Lower leg skin (tissue), 4 donors: ENCODE data around the gene SESN1. TPM values are rescaled to one million over a fixed set of nuclear protein-coding genes. Genes with fewer than 3 reads are reported as not detected.

Source experiments
- DNase-seq, 2 donors: peaks; one replicate each; pipeline ENCODE4 v3.0.0-alpha.2; 2019; ENCODE audit warnings: low spot score in 2 of 2
- H3K4me3 ChIP-seq: fragments of 200-600 bp; sonication (generic); 2 replicates; pipeline ENCODE4 v1.5.1; 2017; ENCODE audit warnings: mild to moderate bottlenecking, low read depth; ENCODE audit not compliant: poor library complexity, severe bottlenecking
- POLR2A ChIP-seq, 2 donors: fragments of 450-650 bp; IDR thresholded peaks; one replicate each; pipeline ENCODE4 v1.6.1; 2016 to 2017; ENCODE audit warnings: antibody characterized with exemption in 2 of 2, mild to moderate bottlenecking in 1 of 2, moderate library complexity in 1 of 2
- WGBS, 2 donors: methylation state at CpG; one replicate each; pipeline ENCODE4 v1.1.5; 2018; 5-methylcytosine and 5-hydroxymethylcytosine counted together
- intact Hi-C: fragments of 100-400 bp; cut with DNase I; formaldehyde crosslinking; loops from one replicate; pipeline ENCODE4 v1.15.0; 2023; ENCODE audit warnings: low total_unique reads
- total RNA-seq, 4 donors: library from RNA; depleted of rRNA; stranded (reverse); fragments of >200 nt; gene quantifications; one replicate each; pipeline ENCODE4 v1.1.0, GENCODE V29; 2016
- TF ChIP-seq, protein P1 (sequence below), 3 donors: fragments of 450-650 bp; IDR thresholded peaks; one replicate each; pipeline ENCODE4 v1.5.1; 2016; ENCODE audit warnings: antibody characterized with exemption in 3 of 3, mild to moderate bottlenecking in 3 of 3, moderate library complexity in 2 of 3

SESN1 gene
- total RNA-seq, 4 donors from 2014 or later, result 47.9 to 165 (median 110) TPM

DNA sequence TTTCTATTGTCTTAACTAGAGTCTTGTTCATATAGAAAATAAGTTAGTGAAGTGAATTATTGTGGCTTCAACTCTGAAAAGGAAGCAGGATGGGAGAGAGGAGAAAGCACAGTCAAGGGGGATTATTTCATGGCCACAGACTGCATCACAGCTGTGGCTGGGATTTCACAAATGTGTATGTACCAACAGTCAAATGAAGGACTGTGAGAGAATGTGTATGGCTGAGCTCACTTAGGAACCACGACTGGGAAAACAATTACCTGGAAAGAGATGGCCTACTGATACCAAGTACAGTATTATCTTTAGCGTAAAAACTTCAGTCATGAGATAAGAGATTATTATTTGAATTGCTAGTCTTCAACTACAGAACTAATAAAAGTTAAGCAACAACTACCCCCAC, 54.9 kb downstream of the SESN1 start:
- intact Hi-C loops, result no loop called here
- 72 to 75% methylated on average over 2 of the region's 2 CpGs for WGBS, 2 donors
- no peak for DNase-seq
- TF ChIP-seq, protein P1, sequence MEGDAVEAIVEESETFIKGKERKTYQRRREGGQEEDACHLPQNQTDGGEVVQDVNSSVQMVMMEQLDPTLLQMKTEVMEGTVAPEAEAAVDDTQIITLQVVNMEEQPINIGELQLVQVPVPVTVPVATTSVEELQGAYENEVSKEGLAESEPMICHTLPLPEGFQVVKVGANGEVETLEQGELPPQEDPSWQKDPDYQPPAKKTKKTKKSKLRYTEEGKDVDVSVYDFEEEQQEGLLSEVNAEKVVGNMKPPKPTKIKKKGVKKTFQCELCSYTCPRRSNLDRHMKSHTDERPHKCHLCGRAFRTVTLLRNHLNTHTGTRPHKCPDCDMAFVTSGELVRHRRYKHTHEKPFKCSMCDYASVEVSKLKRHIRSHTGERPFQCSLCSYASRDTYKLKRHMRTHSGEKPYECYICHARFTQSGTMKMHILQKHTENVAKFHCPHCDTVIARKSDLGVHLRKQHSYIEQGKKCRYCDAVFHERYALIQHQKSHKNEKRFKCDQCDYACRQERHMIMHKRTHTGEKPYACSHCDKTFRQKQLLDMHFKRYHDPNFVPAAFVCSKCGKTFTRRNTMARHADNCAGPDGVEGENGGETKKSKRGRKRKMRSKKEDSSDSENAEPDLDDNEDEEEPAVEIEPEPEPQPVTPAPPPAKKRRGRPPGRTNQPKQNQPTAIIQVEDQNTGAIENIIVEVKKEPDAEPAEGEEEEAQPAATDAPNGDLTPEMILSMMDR (IDR thresholded peaks at IDR 0.05), result no peak
- no peak for TF ChIP-seq POLR2A (IDR thresholded peaks at IDR 0.05)
- no peak overlapping the region for H3K4me3 ChIP-seq

DNA sequence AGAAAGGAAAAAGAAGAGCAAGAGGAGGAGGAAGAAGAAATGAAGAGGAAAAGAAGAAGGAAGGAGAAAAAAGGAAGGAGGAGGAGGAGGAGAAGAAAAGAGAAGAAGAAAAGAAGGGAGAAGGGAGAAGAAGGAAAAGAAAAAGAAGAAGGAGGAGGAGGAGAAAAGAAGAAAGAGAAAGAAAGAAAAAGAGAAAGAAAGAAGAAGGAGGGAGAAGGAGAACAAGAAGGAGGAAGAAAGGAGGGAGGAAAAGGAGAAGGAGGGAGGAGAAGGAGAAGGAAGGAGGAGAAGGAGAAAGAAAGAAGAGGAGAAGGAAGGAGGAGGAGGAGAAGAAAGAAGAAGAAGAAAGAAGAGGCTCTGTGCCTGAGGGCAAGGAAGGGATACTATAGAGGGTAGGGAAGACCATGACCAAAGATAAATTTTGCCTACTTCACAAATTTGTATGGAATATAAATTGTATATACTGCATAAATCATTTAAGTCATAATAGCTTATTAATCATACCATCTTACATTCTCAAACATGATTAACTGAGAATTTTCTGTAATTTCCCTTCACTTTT, 55.7 kb downstream of the SESN1 start:
- intact Hi-C loops, result no loop called here
- TF ChIP-seq, protein P1 (IDR thresholded peaks at IDR 0.05), result no peak
- TF ChIP-seq POLR2A (IDR thresholded peaks at IDR 0.05), result no peak
- DNase-seq, result no peak
- no peak overlapping the region for H3K4me3 ChIP-seq

DNA sequence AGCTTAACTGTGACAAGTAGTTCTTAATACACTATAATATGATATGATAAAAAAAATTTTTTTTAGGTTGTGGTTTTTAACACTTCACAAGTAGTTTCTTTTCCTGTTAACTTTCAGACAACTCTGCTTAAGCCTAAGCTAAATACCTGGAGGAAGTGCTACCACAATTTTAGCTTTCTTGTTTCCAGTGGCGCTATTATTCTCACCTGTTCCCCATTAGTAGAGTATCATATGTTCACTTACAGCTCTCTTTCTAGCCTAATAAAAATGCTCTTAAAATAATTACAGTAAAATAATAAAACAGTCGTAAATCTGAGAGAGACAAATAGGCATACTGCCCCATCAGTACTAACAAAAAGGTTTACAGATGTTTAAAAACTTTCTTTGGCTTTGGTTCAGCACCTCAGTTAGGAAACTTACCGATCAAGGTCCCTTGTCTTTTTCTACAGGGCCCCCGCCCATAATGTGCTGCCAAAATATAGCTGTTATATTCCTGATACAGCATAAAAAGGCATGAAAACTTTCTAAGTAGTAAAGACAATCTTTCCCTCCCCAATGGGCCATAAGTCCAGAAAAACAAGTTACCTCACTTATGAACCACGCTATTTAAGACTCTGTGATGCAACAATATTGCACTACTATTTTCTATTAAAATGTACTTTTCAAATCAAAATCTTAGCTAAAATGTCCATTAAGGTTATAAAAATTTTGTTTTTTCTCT, 57.9 kb downstream of the SESN1 start:
- DNase-seq, result no peak
- no peak for TF ChIP-seq POLR2A (IDR thresholded peaks at IDR 0.05)
- TF ChIP-seq, protein P1 (IDR thresholded peaks at IDR 0.05), result no peak
- 50 to 62% methylated on average over 5 of the region's 5 CpGs for WGBS, 2 donors
- H3K4me3 ChIP-seq, result no peak overlapping the region
- intact Hi-C loops, result no loop called here

DNA sequence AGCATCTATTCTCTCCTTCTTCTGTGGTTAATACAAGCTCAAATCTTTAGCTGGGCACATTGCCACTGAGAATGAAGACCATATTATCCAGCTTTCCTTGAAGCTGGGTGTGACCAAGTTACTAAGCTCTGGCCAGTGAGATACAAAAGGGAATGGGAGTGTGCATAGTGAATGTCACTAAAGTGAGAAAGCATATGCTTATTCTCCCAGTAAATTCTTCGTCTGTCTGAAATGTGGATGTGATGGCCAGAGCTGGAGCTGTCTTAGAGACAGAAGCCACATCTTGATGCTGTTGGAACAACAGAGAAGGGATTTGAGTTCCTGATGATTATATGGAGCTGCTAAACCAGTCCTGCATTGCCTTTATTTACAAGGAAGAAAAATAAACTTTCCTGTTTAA, 60.1 kb downstream of the SESN1 start:
- intact Hi-C loops, result no loop called here
- H3K4me3 ChIP-seq, result no peak overlapping the region
- no peak for TF ChIP-seq POLR2A (IDR thresholded peaks at IDR 0.05)
- TF ChIP-seq, protein P1 (IDR thresholded peaks at IDR 0.05), result no peak
- 67 to 69% methylated on average over 1 of the region's 1 CpG for WGBS, 2 donors
- DNase-seq, result no peak

DNA sequence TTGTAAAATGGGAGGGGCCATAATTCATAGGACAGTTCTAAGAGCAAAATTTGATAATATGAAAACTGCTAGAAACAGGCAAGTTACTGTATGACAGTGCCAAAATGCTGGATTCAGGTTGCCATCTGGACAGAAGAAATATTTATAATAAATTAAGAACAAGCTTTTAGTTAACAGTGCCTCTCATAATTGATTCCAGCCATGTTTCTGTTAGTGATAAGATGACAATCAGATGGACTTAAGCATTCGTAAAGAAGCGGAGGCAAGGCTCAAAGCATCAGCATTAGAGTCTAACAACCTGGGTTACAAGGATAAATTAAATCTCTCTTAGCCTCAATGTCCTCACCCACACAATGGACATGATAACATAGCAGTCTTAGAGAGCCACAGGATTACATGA, 61.0 kb downstream of the SESN1 start:
- no peak for DNase-seq
- intact Hi-C loops, result no loop called here
- no peak overlapping the region for H3K4me3 ChIP-seq
- TF ChIP-seq, protein P1 (IDR thresholded peaks at IDR 0.05), result no peak
- WGBS, 2 donors, result 59 to 78% methylated on average over 2 of the region's 2 CpGs

DNA sequence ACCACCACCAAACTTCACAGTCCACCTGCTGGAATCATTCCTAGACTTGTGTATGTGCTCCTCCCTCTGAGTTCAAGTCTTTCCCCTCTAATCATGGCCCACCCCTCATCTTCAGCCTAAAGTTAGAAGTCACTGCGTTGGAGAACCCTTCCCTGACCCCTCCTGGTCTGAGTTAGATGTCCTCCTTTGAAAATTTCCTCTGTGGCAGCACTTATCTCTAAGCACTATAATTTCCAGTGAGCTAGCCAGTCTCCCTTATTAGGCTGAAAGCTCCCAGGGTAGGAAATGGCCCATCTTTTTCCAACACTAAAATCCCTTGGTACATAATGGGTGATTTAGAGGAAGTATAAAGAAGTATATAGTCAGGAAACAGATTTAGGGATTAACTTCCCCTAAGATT, 63.2 kb downstream of the SESN1 start:
- H3K4me3 ChIP-seq, result no peak overlapping the region
- DNase-seq, result no peak
- intact Hi-C loops, result no loop called here
- 91 to 93% methylated on average over 1 of the region's 1 CpG for WGBS, 2 donors
- TF ChIP-seq, protein P1 (IDR thresholded peaks at IDR 0.05), result no peak
- no peak for TF ChIP-seq POLR2A (IDR thresholded peaks at IDR 0.05)
